ENCODE measurements around the gene RGS7.

DNA sequence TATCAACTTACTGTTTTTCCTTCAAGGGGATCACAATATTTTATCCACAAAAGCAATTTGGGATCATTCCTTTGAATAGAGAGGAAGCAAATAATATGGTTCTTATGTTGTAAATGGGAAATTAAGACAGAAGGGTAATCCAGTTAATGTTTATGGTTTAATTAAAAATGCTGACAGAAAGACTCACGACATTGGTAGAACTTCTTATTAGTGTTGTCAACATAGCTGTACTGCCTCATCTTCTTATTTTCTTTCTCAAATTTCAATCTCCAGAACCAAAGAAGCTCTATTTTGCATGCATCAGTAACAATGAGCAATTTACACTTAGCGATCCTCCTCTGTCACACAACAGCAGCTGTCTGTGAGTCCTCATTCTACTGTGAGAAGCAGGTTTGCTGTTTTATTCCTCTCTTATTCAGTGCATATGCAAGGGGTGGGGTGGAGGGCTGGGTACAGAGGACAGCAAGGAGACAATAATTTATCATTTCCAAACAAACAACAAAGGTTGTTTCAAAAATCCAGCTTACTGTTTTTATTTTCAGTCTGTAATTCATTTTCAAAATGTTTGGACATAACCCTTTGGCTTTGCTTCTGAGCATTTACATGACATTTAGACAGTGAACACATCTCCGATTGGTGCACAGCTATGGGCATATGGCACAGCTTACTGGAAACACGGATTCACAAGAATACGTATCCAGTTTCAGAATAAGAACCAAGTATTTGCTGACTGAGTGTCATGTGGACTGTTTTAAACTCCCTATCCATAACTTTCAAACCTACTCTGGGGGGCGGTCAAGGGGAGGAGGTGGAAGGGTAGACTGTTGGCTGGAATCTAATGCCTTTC is 335.9 kb downstream of the RGS7 start:
- TF ChIP-seq, protein P1, sequence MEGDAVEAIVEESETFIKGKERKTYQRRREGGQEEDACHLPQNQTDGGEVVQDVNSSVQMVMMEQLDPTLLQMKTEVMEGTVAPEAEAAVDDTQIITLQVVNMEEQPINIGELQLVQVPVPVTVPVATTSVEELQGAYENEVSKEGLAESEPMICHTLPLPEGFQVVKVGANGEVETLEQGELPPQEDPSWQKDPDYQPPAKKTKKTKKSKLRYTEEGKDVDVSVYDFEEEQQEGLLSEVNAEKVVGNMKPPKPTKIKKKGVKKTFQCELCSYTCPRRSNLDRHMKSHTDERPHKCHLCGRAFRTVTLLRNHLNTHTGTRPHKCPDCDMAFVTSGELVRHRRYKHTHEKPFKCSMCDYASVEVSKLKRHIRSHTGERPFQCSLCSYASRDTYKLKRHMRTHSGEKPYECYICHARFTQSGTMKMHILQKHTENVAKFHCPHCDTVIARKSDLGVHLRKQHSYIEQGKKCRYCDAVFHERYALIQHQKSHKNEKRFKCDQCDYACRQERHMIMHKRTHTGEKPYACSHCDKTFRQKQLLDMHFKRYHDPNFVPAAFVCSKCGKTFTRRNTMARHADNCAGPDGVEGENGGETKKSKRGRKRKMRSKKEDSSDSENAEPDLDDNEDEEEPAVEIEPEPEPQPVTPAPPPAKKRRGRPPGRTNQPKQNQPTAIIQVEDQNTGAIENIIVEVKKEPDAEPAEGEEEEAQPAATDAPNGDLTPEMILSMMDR (IDR thresholded peaks at IDR 0.05): no peak
- TF ChIP-seq, protein P2, sequence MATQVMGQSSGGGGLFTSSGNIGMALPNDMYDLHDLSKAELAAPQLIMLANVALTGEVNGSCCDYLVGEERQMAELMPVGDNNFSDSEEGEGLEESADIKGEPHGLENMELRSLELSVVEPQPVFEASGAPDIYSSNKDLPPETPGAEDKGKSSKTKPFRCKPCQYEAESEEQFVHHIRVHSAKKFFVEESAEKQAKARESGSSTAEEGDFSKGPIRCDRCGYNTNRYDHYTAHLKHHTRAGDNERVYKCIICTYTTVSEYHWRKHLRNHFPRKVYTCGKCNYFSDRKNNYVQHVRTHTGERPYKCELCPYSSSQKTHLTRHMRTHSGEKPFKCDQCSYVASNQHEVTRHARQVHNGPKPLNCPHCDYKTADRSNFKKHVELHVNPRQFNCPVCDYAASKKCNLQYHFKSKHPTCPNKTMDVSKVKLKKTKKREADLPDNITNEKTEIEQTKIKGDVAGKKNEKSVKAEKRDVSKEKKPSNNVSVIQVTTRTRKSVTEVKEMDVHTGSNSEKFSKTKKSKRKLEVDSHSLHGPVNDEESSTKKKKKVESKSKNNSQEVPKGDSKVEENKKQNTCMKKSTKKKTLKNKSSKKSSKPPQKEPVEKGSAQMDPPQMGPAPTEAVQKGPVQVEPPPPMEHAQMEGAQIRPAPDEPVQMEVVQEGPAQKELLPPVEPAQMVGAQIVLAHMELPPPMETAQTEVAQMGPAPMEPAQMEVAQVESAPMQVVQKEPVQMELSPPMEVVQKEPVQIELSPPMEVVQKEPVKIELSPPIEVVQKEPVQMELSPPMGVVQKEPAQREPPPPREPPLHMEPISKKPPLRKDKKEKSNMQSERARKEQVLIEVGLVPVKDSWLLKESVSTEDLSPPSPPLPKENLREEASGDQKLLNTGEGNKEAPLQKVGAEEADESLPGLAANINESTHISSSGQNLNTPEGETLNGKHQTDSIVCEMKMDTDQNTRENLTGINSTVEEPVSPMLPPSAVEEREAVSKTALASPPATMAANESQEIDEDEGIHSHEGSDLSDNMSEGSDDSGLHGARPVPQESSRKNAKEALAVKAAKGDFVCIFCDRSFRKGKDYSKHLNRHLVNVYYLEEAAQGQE (IDR thresholded peaks at IDR 0.05; ENCODE audit: insufficient read depth in 1 of 2, low read depth in 2 of 2, low read length in 1 of 2): no peak
- no peak for TF ChIP-seq SIN3A (IDR thresholded peaks at IDR 0.05; ENCODE audit: borderline replicate concordance, insufficient read depth, low read depth, low read length)
- TF ChIP-seq POLR2AphosphoS5 (IDR thresholded peaks at IDR 0.05; ENCODE audit: low read depth, low read length): no peak
- no peak for TF ChIP-seq TCF7L2 (IDR thresholded peaks at IDR 0.05; ENCODE audit: low read depth, low read length)
